C4-2B (cell line): Measurements from ENCODE around the gene NFATC4.

Experiments
- CTCF ChIP-seq: fragments of 450-650 bp; conservative IDR thresholded peaks from 2 replicates; pipeline ENCODE4 v1.5.1; 2017; ENCODE audit warnings: mild to moderate bottlenecking
- ZFX ChIP-seq: fragments of 450-650 bp; IDR thresholded peaks from 2 replicates; pipeline ENCODE4 v1.6.1; 2017

GRCh38 chr14:24425704-24426103 is 57.7 kb downstream of the NFATC4 start:
- no peak for TF ChIP-seq CTCF
- TF ChIP-seq ZFX: no peak
